ES-I3 (cell line): ENCODE data around the gene C1GALT1C1L.
"Not testable (repeated sequence)": the region's sequence is repeated elsewhere in the genome, so short reads cannot be mapped to it uniquely, and the experiment has no call there.

ENCODE experiments used
- H3K36me3 ChIP-seq: 2 replicates; pipeline ENCODE4 v1.6.1; 2013; ENCODE audit warnings: mild to moderate bottlenecking, low read length, control low read depth, moderate library complexity; ENCODE audit not compliant: insufficient read depth
- H3K4me1 ChIP-seq: 2 replicates; pipeline ENCODE4 v1.6.1; 2013; ENCODE audit warnings: mild to moderate bottlenecking, control low read depth, low read length; ENCODE audit not compliant: insufficient read depth
- H3K9ac ChIP-seq: 2 replicates; pipeline ENCODE4 v1.6.1; 2013; ENCODE audit warnings: low read depth, mild to moderate bottlenecking, low read length, moderate library complexity
- H3K9me3 ChIP-seq: 2 replicates; pipeline ENCODE4 v1.6.1; 2013; ENCODE audit warnings: mild to moderate bottlenecking, low read length, moderate library complexity; ENCODE audit not compliant: control insufficient read depth, insufficient read depth

Gene C1GALT1C1L

DNA sequence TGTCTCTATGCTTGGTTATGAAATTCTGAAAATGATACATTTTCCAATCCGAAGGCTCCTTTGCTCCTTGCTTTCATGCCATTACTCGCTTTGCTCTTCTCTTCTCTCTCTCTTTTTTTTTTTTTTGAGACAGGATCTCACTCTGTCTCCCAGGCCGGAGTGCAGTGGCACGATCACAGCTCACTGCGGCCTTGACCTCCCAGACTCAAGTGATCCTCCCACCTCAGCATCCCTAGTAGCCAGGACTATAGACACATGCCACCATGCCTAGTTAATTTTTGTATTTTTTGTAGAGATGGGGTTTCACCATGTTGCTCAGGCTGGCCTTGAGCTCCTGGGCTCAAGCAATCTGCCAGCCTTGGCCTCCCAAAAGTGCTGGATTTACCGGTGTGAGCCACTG, 21.9 kb upstream of the C1GALT1C1L start:
- not testable (repeated sequence) for H3K4me1 ChIP-seq

DNA sequence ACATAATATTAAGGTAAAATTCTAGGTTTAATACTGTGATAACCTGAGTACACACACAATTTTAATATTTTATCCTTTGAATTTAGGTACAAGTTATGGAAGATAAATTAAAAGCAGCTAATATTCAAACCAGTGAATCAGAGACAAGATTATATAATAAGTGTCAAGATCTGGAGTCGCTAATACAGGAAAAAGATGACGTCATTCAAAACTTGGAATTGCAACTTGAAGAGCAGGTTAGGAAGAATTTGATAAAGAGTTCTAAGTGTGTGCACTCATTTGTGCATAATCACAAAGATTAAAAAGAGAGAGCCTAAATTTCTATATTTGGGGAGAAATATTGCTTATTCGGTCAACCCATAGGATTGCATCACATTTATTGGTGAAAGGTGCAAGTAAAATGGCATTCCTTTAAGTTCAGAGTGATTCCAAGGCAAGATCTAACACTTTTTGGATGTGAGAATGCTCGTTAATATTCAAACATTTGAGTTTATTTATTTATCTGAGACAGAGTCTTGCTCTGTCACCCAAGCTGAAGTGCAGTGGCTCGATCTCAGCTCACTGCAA, 16.3 kb upstream of the C1GALT1C1L start:
- H3K9me3 ChIP-seq, result no peaks in the 10 kb centered on the region; the same call in 1 of the 2 replicates
- H3K9ac ChIP-seq, result no peak overlapping the region
- no peaks in the 10 kb centered on the region for H3K4me1 ChIP-seq
- no peaks in the 10 kb centered on the region for H3K36me3 ChIP-seq

More for the DNA sequence above, 21.9 kb upstream of the C1GALT1C1L start:
- not testable (repeated sequence) for H3K9ac ChIP-seq, H3K36me3 ChIP-seq, H3K9me3 ChIP-seq

DNA sequence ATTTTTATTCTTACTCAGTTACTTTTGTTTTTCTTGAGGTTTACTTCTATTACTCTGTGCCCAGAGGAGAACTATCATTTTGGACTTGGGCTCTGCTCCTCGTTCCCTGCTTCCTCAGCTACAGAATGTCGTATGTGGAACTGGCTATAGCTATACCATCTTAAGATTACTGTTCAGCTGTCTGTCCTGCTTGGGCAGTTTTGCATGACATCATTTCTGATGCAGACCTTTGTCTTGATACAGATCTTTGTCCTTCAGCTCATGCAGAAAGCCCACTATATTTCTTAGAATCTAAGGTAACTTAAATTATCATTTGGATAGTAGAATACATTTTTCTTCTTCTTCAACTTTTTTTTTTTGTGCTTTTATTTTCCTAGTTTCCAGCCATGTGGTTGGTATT, 13.8 kb upstream of the C1GALT1C1L start:
- Histone ChIP-seq H3K36me3 (no peaks in the 10 kb centered on the region), H3K4me1 (no peaks in the 10 kb centered on the region), H3K9ac (no peak overlapping the region), H3K9me3 (no peaks in the 10 kb centered on the region; the same call in 1 of the 2 replicates)

DNA sequence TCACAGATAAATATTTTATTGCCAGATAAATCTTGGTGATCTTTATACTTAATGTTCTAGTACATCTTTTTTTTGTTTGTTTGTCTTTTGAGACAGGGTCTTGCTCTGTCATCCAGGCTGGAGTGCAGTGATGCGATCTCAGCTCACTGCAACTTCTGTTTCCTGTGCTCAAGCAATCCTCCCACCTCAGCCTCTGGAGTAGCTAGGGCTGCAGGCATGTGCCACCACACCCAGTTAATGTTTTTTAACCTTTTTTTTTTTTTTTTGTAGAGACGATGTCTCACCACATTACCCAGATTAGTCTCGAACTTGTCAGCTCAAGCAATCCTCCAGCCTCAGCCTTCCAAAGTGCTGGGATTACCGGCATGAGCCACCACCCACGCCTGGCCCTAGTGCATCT, 9.1 kb upstream of the C1GALT1C1L start:
- H3K9me3 ChIP-seq, result no peaks in the 10 kb centered on the region
- H3K9ac ChIP-seq, result no peak overlapping the region
- H3K4me1 ChIP-seq, result no peaks in the 10 kb centered on the region
- H3K36me3 ChIP-seq, result no peaks in the 10 kb centered on the region

DNA sequence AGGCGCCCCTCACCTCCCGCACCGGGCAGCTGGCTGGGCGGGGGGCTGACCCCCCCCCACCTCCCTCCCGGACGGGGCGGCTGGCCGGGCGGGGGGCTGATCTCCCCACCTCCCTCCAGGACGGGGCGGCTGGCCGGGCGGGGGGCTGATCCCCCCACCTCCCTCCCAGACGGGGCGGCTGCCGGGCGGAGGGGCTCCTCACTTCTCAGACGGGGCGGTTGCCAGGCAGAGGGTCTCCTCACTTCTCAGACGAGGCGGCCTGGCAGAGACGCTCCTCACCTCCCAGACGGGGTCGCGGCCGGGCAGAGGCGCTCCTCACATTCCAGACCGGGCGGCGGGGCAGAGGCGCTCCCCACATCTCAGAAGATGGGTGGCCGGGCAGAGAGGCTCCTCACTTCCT, 1.6 kb upstream of the C1GALT1C1L start:
- H3K4me1 ChIP-seq, H3K9me3 ChIP-seq, H3K9ac ChIP-seq, H3K36me3 ChIP-seq: not testable (repeated sequence)

DNA sequence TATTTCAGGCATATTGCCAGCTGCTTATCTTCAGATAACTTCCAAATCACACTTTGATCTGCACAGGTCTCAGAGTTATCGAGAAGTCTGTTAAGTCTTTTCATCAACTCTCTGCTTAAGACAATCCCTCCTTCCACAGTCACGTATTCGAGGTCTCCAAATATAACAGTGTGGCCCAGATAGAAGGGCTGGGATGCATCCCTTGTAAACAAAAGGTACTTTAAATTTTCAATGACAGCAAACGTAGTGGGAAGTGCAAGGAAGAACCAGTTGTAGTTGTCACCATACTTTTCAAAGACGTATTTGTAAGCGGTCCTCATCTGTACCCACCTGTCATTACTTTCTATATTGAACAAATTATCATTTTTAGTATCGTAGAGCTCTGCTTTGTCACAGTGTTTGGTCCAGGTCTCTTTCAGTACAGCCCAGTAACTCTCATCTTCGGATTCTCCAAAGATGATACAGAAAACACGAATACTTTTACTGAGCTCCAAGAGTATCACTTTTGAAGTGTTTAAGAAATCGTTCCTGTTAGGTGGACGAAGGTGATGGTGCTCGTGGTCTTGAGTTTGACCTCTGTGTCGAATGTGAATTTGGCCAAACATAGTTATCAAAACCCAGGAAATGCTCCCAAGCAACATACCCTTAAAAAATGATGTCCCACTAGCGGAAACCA, 445 bp downstream of the C1GALT1C1L start:
- H3K9me3 ChIP-seq, result no peaks in the 10 kb centered on the region; the same call in 1 of the 2 replicates
- no peak overlapping the region; the same call in 1 of the 2 replicates for H3K9ac ChIP-seq

DNA sequence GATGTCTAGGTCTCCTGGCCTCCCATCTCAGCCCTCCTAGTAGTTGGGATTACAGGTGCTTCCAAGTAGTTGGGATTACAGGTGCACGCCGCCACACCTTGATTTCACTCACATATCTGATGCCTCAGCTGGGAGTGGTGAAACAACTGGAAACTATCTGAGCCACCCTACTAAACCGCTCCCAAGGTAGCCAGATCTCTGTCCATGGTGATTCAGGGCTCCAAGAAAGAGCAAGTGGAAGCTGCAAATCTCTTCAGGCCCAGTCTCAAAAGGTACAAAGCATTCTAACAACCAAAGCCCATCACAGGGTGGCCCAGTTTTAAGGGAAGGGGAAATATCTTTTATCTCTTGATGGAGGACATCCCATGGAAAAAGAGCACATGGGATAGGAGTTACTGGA, 19.0 kb downstream of the C1GALT1C1L start:
- Histone ChIP-seq H3K9ac (no peak overlapping the region), H3K36me3 (no peaks in the 10 kb centered on the region), H3K9me3 (no peaks in the 10 kb centered on the region; the same call in 1 of the 2 replicates), H3K4me1 (no peaks in the 10 kb centered on the region)

More for the DNA sequence above, 445 bp downstream of the C1GALT1C1L start:
- H3K4me1 ChIP-seq, result no peaks in the 10 kb centered on the region
- H3K36me3 ChIP-seq, result no peaks in the 10 kb centered on the region

DNA sequence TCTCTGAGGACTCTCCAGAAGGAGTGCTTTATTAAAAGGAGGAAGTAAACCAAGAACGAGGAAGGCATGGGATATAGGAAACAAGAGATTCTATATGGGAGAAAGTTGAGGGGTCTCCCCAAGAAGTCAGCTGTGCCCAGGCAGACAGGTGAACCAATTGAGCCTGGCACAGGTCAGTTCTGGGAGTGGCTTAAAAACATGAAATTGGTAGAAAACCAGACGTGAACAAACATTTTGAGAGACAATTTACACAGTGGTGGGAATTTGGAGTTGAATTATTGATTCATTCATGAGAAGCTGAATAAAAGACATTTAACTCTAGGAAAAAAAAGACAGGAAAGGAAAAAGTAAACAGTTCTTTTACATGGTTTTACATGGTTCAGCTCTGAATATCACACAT, 22.7 kb downstream of the C1GALT1C1L start:
- Histone ChIP-seq H3K9me3 (no peaks in the 10 kb centered on the region), H3K9ac (no peak overlapping the region), H3K4me1 (no peaks in the 10 kb centered on the region), H3K36me3 (no peaks in the 10 kb centered on the region)

DNA sequence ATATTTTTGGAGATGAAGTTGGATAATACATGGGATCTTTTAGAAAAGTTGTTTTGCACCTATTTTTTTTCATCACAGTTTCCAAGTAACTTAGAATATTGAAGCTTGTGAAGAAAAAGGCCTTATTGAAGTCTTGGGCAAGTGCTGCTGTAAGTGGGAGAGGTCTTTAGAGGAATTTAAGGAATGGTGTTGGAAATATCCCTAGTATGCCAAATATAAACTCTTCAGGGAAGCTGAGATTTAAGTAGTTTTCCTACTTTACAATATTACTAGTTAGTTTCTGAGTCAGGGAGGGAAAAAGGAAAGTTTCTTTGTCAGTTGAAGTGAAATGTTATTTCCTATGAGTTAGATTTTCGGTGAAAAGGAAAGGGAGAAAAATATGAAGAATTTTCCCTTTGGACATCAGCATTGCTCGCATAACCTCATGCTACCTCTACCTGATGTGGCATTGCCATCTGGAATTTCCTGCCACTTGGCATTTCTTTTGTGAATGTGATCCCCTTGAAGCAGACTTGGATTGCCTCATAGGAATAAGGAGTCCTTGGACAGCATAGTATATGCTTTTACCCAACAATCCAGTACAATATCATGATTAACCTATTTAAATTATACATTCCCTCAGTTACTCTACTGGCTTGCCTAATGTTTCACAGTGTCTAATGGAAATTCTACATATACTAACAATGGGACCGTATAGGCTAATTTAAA, 27.1 kb downstream of the C1GALT1C1L start:
- Histone ChIP-seq H3K36me3 (no peaks in the 10 kb centered on the region), H3K9ac (no peak overlapping the region), H3K4me1 (no peaks in the 10 kb centered on the region), H3K9me3 (no peaks in the 10 kb centered on the region)

DNA sequence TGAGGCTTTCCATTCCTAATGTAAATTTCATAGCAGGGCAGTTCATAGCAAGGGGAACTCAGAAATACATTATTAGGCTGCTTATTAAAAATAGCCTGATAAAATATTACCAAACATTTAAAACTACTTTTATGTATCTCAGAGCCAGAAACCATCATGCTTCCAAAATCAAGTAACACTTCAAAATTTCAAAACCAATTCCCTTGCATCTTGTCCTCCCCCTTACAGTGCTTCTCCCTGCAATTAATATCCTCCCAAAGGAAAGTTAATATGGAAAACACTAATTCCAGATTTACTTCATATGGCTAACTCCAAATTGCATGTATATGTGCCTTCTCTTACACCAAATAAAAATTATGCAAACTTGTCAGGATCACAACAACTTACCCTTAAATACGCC, 32.5 kb downstream of the C1GALT1C1L start:
- Histone ChIP-seq H3K36me3 (no peaks in the 10 kb centered on the region), H3K4me1 (no peaks in the 10 kb centered on the region), H3K9ac (no peak overlapping the region), H3K9me3 (no peaks in the 10 kb centered on the region)

DNA sequence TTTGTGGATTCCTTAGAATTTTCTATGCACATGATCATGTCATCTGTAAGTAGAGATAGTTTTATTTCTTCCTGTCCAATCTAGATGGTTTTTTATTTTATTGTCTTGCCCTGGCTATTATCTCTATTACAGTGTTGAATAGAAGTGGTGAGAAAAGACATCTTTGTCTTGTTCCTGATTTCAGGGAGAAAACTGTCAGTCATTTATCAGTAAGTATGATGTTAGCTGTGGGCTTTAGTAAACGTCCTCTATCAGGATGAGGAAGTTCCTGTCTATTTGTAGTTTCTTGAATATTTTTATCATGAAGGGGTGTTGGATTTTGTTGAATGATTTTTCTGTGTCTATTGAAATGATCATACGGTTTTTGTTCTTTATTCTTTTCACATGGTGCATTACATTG, 33.9 kb downstream of the C1GALT1C1L start:
- Histone ChIP-seq H3K36me3 (no peaks in the 10 kb centered on the region), H3K9ac (no peak overlapping the region), H3K9me3 (no peaks in the 10 kb centered on the region), H3K4me1 (no peaks in the 10 kb centered on the region)

DNA sequence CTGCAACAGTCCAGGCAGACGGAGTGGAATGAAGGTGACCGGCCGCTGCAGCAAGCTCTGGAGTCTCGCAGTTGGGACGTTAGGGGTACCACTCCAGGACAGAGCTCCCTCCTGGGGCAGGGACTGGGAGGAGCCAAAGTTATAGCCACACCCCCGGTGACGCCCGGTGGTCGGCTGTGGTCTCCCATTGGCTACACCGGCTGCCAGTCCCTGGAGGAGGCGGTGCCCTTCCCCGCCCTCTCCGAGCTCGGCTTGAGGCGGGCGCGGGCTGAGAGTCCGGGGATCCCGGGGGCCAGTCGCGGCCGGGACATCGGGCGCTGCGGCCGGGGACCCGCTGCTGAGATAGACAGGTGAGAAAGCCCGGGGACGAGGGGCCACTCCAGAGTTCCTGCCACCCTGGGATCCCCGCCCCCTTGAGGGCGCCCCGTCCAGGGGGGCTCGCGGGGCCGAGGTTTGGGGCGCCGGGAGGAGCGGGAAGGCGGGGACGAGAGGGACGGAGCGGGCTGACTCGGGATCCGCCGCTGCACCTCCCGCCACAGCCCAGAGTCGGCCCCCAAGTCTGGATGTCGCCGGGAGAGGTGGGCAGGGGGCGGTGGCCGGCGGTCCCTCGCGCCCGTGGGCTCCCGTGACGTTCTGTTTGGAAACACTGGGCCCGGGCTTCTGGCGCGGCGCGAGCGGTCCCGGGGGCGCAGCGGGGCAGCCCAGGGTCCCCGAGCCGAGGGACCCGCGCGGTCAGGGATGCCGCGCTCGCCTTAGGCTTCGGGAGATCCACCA, 39.0 kb downstream of the C1GALT1C1L start, which contains the start of gene PLEKHH2:
TSS of gene PLEKHH2 (plus strand) at position 231 of the 774 bp plus-strand sequence. CDS start 7,414 bp downstream, outside the sequence.
- Histone ChIP-seq H3K9me3 (no peaks in the 10 kb centered on the region), H3K9ac (peak within 1 kb of the TSS; percentile 79; the same call in 1 of the 2 replicates), H3K4me1 (no peaks in the 10 kb centered on the region), H3K36me3 (no peaks in the 10 kb centered on the region)

DNA sequence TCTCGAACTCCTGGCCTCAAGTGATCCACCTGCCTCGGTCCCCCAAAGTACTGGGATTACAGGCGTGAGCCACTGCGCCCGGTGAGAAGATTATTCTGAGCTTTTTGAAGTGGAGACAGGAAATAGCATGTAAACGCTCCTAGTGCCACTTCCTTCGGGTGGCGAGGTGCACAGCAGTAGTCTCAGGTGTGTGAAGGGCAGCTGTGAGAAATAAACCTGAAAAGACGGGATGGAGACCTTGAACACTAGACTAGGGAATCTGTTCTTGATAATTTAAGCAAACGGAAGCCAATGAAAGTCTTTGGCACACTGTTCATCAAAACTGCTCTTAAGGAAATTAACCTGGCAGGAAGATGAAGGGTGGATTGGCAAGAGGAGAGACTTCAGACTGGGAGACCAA, 39.6 kb downstream of the C1GALT1C1L start:
- H3K36me3 ChIP-seq, result no peaks in the 10 kb centered on the region
- H3K9me3 ChIP-seq, result no peaks in the 10 kb centered on the region
- H3K4me1 ChIP-seq, result no peaks in the 10 kb centered on the region; the same call in 1 of the 2 replicates
- H3K9ac ChIP-seq, result peak overlapping the region; percentile 79; the same call in 1 of the 2 replicates

DNA sequence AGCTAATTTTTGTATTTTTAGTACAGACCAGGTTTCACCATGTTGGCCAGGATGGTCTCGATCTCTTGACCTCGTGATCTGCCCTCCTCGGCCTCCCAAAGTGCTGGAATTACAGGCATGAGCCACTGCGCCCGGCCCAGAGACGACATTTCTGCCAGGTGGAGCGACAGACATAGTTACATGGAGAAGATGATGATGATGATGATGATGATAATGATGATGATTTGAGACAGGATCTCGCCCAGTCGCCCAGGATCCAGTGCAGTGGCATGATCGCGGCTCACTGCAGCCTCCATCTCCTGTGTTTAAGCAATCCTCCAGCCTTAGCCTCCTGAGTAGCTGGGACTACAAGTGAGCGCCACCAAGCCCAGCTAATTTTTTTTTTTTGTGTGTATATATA, 40.1 kb downstream of the C1GALT1C1L start:
- H3K4me1 ChIP-seq, H3K36me3 ChIP-seq, H3K9me3 ChIP-seq, H3K9ac ChIP-seq: not testable (repeated sequence)
